GM19328 (cell line): ENCODE data around the gene TEX14.
"Not testable (repeated sequence)": the region's sequence is repeated elsewhere in the genome, so short reads cannot be mapped to it uniquely, and the experiment has no call there.

Source experiments
- ATAC-seq: cut with Tn5 transposase; IDR thresholded peaks from one replicate; pipeline ENCODE4 v1.9.1; 2021; ENCODE audit warnings: mild to moderate bottlenecking, moderate library complexity; ENCODE audit not compliant: unreplicated experiment

Gene TEX14

DNA sequence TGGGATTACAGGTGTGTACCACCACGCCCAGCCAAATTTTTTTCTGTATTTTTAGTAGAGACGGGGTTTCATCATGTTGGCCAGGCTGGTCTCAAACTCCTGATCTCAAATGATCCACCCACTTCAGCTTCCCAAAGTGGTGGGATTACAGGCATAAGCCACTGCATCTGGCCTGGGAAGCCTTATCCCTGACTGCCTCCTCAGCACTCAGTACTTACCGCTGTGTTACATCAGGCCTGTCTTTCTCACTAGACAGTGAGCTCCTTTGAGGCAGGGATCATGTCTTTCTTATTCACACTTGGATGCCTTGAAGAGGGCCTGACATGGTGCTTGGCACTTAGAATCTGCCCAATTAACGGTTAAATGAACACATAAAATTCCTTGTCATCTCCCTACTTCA, 121.1 kb downstream of the TEX14 start:
- ATAC-seq: no peak

DNA sequence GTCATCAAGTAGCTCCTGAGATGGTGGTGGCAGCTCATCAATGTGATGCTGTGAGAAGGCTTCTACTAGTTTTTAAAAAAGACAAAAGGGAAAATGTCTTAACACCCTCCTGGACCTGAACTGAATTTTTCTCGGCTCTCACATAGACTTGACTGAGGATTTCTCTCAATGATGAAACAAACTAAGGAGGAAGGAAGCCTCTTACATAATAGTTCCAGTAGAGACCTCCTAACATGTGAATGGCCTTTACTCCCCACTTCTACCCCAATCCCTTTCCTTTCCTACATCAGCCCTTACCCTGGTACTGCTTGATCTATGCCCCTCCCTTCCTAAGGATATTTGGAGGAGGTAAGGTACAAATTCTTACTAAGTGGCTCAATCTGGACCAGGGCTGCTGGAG, 122.6 kb downstream of the TEX14 start:
- no peak for ATAC-seq

- ATAC-seq: no peak
Measured at GRCh38 chr17:58568044-58568799, 123.6 kb downstream of the TEX14 start.

DNA sequence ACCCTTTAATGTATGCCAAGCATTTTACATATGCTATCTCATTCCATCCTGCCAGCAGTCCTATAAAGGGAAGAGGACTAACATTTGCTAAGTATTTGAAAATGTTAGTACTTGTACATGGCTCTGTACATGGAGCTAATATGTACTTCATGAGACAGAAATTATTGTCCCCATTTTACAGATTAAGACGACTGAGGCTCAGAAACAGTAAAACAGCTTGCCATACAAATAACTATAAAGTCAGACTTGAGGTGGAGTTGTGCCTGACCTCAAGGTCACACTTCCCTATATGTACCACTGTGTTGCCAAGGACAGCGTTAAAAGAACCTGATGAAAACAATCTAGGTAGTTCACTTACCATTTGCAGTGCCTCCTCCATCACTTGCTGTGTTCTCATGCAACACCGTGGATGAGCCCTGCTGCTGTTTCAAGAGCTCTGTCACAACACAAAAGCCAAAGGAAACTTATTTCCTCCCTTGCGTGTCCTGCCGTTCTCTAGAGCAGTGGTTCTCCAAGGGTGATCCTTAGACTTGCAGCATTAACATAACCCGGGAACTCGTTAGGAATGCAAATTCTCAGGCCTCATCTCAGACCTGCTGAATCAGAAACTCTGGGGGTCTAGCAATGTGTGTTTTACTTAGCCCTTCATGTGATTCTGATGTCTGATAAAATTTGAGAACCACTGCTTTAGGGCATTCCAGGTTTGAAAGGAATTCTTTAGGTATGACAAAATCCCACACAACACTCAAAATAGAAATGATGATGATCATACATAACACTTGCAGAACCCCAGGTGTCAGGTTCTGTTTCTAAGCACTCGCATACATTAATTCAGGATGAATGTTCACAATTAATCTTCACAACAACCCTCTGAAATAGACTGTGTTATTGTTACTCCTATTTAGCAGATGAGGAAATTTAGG, 126.2 kb downstream of the TEX14 start:
- no peak for ATAC-seq

DNA sequence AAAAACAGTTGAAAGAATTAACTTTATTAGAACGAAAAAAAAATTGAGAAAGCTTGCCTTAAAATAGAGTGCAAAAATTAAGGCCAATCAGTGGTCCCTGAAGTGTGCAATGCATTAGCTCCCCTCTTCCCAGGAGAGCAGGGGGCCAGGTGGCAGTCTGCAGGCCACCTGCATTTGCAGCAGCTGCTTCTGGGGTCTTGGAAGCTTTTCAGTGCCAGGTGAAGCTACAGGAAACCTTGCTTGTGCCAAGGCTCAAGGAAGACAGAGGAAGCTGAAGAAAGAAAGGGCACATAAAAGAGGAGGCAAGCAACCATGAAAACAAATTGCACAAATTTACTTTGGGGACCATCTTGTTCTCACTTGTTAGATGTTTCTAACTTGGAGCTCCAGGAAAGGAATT, 126.9 kb downstream of the TEX14 start:
- ATAC-seq: no peak

DNA sequence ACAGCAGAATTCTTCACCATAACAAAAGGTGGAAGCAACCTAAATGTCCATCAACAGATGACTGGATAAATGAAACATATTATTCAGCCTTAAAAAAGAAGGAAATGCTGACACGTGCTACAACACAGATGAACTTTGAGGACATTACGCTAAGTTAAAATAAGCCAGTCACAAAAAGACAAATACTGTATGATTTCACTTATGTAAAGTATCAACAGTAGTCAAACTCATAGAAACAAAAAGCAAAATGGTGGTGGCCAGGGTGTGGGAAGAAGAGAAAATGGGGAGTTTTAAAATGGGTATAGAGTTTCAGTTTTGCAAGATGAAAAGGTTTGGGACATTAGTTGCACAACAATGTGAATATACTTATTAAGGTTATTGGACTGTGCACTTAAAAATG, 127.6 kb downstream of the TEX14 start:
- ATAC-seq: no peak

DNA sequence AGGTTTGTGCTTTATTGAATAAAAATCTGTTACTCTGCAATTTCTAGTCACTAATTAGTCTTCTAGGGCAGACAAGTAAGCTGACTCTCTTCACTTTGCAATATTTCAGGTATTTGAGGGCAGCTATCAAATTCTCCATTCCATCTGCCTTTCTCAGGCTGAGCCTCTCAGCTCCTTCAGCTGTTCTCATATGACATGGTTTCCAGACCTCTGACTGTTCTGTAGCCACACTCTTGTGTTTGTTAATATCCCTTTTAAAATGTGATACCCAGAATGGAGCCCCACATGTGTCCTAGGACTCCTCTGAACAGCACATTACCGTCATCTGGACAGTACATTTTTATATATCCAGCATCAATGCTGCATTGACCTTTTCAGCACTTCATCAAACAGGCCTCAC, 131.3 kb downstream of the TEX14 start:
- ATAC-seq: no peak

DNA sequence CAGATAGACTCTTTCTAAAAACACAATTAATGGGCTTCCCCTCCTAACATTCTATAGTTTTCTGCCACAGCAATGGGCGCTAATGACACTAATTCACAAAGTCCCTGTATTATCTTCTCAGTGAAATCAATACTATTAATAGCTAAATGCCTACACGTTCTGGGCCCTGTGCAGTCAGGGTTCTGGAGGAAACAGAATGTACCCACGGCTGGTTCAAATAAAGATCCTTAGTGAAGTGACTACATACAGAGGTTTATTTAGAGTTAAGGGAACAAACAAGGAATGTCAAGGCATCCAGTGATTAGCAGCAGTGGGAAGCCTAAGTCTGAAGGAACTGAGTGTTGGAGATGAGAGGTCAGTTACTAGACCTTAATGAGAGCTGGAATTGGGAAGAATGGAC, 133.9 kb downstream of the TEX14 start:
- ATAC-seq: no peak

GRCh38 chr17:58556833-58557250, 135.0 kb downstream of the TEX14 start:
- no peak for ATAC-seq

- not testable (repeated sequence) for ATAC-seq
Measured at GRCh38 chr17:58555109-58555508, 136.7 kb downstream of the TEX14 start.

GRCh38 chr17:58541249-58541648, 150.6 kb downstream of the TEX14 start:
- no peak for ATAC-seq

DNA sequence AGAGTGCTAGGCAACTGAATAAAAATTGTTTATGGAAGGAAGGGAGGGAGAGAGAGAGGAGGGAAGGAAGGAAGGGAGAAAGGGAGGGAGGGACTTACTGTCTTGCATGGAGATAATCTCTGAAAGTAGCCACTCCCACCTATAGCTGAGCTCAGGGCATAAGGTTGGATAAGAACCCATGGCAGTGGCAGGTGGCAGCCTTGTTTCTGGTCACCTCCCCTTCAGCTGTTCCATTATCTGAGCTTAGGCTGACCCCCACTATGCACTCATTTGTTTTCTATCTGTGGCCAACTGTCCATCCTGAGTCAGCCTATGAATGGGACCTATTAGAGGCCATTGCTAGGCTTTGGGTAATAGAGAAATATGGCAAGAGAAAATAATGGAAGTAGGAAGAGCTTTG, 152.1 kb downstream of the TEX14 start:
- no peak for ATAC-seq

GRCh38 chr17:58538811-58539409, 152.9 kb downstream of the TEX14 start:
- no peak for ATAC-seq

DNA sequence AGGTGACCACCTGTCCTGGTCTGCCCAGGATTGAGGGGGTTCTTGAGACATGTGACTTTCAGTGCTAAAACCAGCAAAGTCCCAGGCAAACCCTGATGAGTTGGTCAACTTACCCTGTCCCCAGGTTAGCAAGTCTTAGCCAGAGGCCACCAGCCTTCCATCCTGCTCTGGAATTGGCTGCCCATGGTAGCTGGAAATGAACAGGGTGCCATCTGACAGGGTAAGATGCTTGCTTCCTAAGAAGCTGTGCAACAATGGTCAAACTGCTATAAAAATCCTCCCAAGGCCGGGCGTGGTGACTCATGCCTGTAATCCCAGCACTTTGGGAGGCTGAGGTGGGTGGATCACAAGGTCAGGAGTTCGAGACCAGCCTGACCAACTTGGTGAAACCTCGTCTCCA, 154.6 kb downstream of the TEX14 start:
- no peak for ATAC-seq

DNA sequence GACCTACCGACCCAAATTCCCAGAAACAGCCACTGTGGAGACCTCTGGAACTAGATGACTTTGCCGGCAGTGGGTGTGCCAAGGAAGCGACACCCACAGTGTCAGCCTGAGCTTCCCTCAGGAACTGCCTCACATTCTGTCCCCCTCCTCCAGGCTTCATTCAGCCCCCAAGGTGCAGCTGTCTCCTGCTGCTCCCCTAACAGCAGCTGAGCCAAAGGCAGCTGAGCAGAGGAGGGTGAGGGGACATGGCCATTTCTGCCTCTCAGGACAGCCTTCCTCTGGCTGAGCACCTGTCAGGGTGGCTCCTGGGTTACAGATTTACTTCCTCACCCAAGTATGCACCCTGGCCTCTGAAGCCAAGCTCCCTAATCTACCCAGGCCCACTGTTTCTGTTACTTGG, 155.3 kb downstream of the TEX14 start:
- no peak for ATAC-seq

DNA sequence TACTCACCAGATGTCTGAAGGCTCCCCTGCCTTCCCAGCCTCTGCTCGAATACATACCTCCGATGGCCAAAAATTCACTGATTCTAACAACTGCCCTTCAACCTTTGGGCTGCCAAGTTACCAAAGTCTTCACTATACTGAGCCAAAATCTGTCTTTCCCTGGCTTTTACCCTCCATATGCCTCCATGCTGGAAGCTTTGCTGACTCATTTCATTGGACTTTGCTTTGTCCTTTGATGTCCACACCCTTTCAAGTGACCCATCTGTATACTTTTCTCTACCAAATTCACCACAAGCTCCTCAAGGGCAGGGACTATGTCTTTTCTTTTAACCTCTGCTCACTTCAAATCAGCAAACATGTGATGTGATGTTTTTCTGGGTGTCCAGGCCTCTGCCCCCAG, 156.4 kb downstream of the TEX14 start:
- no peak for ATAC-seq

DNA sequence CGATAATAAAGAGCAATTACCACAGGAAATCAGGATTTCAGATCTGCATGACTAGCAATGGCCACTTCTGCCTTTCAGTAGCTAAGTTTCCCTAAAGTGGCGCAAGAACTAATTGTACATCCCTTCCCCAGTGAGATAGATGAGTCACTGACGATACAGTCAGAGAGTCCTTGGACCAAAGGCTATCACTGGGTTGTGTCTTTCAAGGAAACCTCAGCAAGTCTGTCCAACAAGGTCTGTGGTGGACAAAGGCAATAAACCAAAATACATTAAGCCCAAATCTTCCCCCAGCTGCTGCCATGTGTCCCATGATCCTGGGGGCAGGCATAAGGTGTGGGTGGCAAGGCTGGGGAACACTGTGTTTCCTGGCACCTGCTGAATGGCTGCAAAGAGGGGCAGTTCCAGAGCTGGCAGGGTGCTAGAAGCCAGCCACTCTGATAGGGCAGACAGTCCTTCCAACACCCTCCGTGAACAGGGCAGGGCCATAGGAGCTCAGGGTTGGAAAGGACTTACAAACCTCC, 156.9 kb downstream of the TEX14 start:
- no peak for ATAC-seq

- no peak for ATAC-seq
Measured at GRCh38 chr17:58534331-58534730, 157.5 kb downstream of the TEX14 start.

DNA sequence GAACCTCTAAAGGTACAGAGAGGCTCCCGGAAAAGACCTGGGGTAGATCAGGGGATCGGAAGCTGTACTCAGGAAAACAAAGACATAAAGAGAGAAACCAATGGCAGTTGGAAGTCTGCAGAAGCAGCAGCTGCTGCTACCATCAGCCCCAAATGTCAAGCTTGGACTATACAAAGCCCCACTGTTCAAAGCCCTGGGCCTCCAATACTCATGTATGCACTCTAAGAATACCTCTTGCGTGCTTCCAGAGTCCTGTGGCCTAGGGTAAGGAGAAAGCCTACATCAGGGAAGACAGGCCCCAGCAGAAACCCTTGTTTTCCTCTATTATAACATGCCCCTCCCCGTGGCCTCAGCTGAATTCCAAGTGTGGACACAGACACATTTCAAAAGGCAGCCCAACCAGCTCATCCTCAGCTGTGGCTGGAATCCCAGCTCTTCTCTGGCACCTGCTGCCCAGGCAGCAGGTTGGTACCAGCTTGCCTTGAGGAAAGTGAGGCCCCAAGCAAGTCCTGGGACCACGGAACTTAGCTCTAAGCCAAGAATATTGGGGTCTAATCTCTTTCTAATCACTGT, 158.1 kb downstream of the TEX14 start:
- ATAC-seq: no peak

- no peak for ATAC-seq
Measured at GRCh38 chr17:58532555-58532951, 159.3 kb downstream of the TEX14 start.
